Kidney epithelial cell (primary cell): ENCODE data around the gene DNAH8. TPM values are rescaled to one million over a fixed set of nuclear protein-coding genes. Genes with fewer than 3 reads are reported as not detected.

ENCODE experiments used
- DNase-seq: peaks from one replicate; pipeline ENCODE4 v3.0.0-alpha.2; 2010; ENCODE audit warnings: low read depth
- H3K27me3 ChIP-seq: 2 replicates; pipeline ENCODE4 v1.6.0; 2011; ENCODE audit warnings: low read length; ENCODE audit not compliant: control insufficient read depth, insufficient read depth
- H3K36me3 ChIP-seq: 2 replicates; pipeline ENCODE4 v1.5.1; 2011; ENCODE audit warnings: low read length; ENCODE audit not compliant: control insufficient read depth, insufficient read depth
- H3K4me3 ChIP-seq: 2 replicates; pipeline ENCODE4 v1.5.1; 2011; ENCODE audit warnings: low read depth, mild to moderate bottlenecking, control low read depth, low read length
- total RNA-seq: library from RNA; depleted of rRNA; stranded (reverse); fragments of >200 nt; gene quantifications from 2 replicates; pipeline ENCODE4 v1.2.3, GENCODE V29; 2015
- TF ChIP-seq, protein P1 (sequence below): IDR thresholded peaks from 2 replicates; pipeline ENCODE4 v1.5.1; 2011; ENCODE audit warnings: mild to moderate bottlenecking, moderate library complexity, low read length, control low read depth, inconsistent platforms; ENCODE audit not compliant: insufficient read depth, poor library complexity, severe bottlenecking

DNAH8 gene
- total RNA-seq, 1 donor from 2014 or later = not detected

DNA sequence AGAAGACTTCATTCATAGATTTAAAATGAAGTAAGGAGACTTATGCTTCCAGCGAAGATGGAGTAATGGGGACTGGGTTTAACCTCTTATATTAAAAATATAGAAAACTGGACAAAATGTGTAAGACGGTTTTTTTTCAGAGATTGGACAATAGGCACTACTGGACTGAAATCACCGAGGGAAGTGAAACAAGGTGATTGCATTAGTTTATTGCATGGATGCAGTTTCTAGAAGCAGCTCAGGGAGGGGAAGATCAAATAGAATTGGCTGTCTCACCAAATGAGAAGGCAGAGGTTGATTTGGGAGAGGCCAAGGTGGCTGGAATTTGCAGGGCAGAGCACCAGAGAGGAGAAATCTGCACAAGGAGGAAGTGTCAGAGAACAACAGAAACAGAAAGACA is 162.6 kb downstream of the DNAH8 start:
- DNase-seq = no peak
- TF ChIP-seq, protein P1, sequence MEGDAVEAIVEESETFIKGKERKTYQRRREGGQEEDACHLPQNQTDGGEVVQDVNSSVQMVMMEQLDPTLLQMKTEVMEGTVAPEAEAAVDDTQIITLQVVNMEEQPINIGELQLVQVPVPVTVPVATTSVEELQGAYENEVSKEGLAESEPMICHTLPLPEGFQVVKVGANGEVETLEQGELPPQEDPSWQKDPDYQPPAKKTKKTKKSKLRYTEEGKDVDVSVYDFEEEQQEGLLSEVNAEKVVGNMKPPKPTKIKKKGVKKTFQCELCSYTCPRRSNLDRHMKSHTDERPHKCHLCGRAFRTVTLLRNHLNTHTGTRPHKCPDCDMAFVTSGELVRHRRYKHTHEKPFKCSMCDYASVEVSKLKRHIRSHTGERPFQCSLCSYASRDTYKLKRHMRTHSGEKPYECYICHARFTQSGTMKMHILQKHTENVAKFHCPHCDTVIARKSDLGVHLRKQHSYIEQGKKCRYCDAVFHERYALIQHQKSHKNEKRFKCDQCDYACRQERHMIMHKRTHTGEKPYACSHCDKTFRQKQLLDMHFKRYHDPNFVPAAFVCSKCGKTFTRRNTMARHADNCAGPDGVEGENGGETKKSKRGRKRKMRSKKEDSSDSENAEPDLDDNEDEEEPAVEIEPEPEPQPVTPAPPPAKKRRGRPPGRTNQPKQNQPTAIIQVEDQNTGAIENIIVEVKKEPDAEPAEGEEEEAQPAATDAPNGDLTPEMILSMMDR = no peak
- H3K27me3 ChIP-seq = no peaks in the 10 kb centered on the region

DNA sequence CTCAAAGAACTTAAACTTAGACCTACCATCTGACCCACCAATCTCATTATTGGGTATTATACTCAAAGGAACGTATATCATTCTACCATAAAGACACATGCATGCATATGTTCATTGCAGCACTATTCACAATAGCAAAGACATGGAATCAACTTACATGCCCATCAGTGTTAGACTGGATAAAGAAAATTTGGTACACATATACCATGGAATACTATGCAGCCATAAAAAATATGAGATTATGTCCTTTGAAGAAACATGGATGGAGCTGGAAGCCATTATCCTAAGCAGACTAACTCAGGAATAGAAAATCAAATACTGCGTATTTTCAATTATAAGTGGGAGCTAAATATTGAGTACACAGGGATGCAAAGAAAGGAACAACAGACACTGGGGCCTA is 167.0 kb downstream of the DNAH8 start:
- no peak for DNase-seq
- H3K36me3 ChIP-seq = no peaks in the 10 kb centered on the region
- TF ChIP-seq, protein P1 = no peak
- H3K27me3 ChIP-seq = no peaks in the 10 kb centered on the region
- no peak overlapping the region for H3K4me3 ChIP-seq

More for the DNA sequence above, 162.6 kb downstream of the DNAH8 start:
- no peak overlapping the region for H3K4me3 ChIP-seq
- no peaks in the 10 kb centered on the region for H3K36me3 ChIP-seq

DNA sequence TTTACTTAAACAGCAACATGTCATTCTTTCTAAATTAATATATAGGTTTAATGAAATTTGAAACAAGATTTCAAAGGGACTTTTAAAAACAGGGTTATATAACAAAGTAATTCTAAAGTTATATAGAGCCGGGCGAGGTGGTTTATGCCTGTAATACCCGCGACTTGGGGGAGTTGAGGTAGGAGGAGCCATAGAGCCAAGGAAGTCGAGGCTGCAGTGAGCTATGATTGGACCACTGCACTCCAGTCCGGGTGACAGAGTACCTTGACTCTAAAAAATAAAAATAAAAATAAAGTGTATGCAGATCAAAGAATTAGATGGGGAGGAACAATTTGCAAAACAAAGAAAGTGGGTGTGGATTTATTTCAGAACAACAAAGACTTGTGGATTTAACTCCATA is 182.4 kb downstream of the DNAH8 start:
- TF ChIP-seq, protein P1 = no peak
- H3K27me3 ChIP-seq = no peaks in the 10 kb centered on the region
- no peaks in the 10 kb centered on the region for H3K36me3 ChIP-seq
- no peak for DNase-seq
- H3K4me3 ChIP-seq = no peak overlapping the region

DNA sequence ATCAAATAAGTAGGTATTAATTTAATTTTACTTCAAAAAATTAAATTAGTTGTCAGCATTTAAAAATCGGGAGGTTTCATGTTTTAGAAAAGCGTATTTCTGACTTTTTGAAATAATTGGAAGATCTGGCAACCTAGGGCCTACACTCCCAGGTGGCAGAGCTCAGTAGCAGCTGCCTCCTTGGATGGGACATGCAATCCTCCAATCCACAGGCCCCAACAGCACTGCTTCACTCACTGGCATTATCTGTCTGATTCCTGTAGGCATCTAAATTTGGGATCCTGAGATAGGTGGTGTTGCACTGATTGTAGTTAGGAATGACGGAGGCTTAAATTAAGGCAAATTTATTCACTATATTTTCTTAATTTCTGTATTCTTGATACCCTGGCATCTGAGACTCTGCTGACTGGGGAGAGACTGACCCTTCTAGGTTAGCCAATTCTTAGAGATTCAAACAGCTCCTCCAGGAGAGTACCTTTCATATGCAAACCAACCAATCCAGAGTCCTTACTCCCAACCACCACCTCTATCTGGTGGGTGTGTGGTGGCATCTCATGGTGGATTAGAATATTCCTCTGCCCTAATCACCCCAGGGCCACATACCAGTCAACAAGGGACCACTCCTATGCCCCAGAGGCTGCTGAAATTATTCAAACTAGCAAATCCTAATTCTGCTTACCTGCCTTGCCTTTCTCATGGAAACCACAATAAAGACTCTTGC is 186.9 kb downstream of the DNAH8 start:
- TF ChIP-seq, protein P1 = no peak
- H3K27me3 ChIP-seq = no peaks in the 10 kb centered on the region
- no peak for DNase-seq
- H3K4me3 ChIP-seq = no peak overlapping the region
- H3K36me3 ChIP-seq = no peaks in the 10 kb centered on the region

DNA sequence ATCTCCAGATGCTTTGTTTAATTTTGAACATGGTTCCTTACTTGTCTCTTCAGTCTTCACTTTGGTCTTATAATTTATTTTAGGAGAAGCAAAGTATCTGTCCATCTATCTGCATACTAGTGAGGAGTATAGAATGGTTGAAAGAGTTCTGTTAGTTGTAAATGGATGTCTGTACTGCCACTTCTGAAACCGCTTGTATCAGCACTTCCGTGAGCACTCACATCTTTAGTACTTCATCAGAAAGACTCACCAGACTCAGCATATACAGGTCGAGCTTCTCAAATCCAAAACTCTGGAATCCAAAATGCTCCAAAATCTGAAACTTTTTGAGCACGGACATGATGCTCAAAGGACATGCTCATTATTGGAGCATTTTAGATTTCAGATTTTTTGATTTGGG is 191.5 kb downstream of the DNAH8 start:
- TF ChIP-seq, protein P1 = no peak
- H3K36me3 ChIP-seq = no peaks in the 10 kb centered on the region
- H3K27me3 ChIP-seq = no peaks in the 10 kb centered on the region
- DNase-seq = no peak
- H3K4me3 ChIP-seq = no peak overlapping the region

DNA sequence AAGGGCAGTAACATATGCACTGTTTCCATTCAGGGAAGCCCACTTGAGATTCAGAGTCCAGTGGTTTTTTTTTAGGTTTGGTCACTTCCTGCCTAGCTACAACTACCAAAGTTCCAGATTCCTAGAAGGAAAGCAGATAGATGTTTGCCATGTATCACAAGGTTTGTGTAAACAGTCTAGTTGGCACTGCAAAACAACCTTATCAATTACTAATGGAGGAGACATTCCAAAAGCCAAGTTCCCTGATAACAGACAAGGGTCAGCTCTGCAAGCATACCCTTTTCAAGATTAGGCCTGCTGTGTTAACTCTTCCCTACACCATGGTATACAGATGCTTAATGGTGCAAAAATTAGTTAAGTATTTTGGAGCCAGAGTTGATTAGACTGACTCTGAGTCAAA is 192.2 kb downstream of the DNAH8 start:
- TF ChIP-seq, protein P1 = no peak
- Histone ChIP-seq H3K36me3 (no peaks in the 10 kb centered on the region), H3K27me3 (no peaks in the 10 kb centered on the region), H3K4me3 (no peak overlapping the region)
- DNase-seq = no peak
